NCI-H748 treated with DMSO at 0.1 percent for 48 hours (cell line): ENCODE results near the gene CCDC127.
"Not testable (repeated sequence)": the region's sequence is repeated elsewhere in the genome, so short reads cannot be mapped to it uniquely, and the experiment has no call there.

Experiments used
- DNase-seq: peaks from one replicate; lab custom pipeline; 2025; lab: John Stamatoyannopoulos, UW

Gene CCDC127

DNA sequence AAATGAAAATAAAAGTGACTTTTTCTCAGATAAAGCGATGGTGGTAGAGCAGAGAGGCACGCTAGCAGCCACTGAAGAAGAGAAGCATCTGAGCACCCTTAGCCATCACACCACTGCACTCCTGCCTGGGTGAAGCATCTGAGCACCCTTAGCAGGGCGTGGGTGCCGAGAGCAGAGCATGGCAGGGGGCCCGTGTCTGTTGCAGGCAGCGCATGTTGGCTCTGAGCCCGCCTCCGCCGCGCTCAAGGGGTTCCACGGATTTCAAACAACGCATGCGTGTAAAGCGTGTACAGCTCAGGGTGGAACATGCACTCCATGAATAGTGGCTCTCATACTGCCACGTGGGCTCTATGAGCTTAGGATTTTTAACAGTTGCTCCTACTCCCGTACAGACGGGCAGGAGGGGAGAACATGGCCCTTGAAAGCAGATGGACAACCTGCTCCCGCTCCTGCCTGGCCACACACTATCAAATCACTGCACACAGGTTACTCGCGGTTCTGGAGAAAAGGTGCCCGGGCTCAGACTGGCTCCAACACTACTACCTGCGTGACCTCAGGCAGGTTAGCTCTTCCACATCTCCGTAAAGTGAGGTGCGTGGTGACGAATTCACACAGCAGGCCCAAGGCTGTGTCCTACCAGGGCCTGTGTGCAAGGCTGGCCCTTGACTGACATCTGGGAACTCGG, 14.6 kb downstream of the CCDC127 start:
- DNase-seq: no peak

DNA sequence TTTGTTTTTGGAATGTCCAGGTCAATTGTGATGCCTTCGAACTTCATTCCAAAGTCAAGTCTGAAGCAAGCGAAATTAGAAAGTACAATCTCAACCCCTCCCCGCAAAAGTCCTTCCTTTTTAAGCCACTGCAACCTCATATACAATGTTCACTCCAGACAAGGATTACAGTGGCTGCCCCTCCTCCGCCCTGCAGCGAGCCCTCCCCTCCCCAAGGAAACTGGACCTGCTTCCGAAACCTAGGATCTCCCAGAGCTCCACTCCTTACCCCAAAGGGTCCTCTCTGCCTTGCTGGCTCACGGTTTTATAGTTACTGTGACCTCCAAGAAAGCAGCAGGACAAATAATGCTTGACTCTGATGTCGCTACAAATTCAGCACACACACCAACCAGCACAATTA, 16.3 kb downstream of the CCDC127 start:
- no peak for DNase-seq

DNA sequence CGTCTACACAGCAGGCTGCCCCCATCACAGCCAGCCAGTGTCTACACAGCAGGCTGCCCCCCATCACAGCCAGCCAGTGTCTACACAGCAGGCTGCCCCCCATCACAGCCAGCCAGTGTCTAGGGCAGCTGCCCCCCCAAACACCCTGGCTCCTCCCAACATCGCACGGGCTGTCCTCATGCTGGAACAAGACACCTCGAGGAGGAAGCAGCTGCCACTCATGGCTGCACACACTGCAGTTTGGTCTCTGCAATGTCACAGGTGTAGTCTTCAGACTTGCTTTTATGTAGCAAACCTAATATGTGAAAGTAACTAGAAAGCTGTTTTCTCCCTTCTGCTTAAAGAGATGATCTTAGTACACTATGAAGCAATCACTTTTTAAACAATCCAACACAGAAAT, 17.0 kb downstream of the CCDC127 start:
- no peak for DNase-seq

DNA sequence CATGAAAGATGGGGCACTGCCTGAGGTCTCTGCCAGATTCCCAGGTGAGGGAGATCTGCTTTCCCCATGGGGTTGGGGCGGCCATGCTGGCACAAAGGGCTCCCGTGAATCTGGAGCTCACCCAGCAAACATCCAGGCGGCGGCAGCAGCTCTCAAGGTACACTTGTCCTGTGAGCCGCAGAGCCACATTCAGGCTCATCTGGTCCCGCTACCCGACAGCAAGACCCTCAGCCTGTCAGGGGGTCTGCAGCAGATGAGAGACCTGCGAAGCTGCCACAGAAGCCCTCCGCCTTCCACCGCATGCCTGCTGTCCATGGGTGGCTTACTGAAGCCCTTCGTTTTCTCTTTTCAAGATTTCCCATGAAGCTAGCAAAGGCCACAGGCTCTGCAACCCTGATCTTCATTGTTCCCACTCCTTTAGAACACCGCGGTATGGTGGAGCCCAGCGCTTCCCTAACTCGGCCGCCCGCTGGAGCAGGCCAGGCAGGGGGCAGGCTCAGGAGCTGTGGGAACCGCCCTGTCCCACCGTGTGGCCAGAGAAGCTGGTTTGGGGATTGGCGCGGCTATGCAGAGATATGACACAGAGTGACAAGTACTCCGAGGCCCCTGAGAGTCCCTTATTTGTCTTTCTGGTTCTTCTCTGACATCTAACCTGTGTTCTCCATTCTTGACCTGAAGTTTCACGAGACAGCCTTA, 17.9 kb downstream of the CCDC127 start:
- no peak for DNase-seq

DNA sequence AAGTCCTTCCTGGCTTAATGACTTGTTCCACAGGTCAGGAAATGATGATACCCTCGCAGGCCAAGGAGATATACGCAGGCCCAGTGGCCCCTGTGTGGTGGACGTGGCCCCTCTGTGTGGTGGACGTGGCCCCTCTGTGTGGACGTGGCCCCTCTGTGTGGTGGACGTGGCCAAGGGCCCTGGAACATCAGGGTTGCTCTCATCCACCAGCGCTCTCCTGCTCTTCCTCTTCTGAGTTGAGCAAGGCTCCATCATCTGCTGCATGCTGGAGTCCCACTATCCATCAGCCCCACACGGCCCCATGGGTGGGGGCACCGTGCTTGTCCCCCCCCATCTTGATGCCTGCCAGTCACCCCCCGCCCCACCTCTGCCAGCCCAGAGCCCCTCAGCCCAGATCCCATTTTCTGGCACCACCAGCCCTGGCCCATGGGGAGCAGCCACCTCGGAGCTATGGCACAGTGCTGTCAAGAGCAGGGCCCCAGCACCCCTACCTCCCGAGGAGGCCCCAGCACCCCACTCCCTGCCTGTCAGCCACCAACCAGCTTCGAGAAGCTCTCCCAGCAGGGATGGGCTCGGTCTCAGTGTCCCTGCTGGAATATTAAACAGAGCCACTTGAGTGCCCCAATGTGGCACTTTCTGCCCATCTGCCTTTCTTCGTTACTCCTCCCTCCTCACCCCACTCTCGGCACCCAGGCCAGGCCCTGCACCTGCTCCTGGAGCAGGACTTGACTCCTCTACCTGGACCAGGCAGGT, 18.6 kb downstream of the CCDC127 start:
- no peak for DNase-seq

DNA sequence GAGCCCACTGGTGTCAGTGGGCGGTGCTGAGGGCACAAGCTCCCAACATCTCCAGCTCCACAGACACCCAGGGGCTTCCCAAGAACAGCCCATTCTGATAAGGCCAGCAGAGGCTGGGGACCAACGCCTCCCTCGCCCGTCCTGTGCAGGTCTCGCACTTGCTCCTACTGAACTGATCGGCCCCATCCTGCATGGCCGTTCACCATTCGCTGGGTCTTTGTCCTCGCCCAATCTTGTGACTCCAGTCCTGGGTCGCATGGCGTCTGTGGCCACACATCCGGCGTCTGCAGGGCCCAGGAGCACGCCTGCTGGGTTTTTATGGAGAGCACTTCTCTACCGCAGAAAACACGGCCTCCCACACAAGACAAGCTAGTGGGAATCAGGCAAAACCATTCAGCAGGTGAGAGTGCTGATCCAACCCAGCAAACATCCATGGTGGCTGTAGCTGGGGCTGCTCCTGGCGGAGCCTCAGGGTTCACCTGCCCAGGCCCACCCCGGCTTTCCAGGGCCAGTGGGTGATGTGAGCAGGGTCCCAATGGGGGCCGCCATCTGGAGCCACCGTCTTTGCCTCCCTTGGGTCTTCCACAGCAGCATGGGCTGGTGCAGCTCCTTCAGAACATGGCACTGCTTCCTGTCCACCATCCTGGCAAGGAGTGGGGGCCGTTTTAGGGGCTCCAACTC, 19.3 kb downstream of the CCDC127 start:
- no peak for DNase-seq

DNA sequence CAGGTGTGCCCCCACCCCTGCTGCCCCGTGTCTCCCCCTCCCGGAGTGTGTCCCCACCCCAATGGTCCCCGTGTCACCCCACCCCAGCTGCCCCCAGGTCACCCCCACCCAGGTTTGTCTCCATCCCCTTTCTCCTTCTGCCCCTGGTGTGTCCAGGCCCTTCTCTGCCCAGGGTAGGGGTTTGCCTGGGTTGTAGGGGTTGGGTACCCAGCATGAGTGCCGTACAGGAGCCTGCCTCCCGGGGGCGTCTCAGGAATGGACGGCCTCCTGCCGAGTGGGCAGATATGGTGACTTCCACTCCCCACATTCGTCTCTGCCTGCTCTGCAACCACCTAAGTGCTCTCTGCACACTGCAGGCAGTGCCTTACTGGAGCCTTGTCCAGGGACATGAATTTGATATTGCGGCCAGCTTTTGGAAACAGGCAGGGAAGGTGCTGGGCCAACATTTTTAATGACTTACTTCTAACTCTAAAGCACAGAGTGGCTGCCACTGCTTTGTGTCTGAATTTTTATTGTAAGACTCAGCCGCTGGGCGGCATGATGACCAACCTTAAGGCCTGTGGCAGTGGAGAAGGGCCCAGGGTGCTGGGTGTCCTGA, 20.0 kb downstream of the CCDC127 start:
- DNase-seq: no peak

DNA sequence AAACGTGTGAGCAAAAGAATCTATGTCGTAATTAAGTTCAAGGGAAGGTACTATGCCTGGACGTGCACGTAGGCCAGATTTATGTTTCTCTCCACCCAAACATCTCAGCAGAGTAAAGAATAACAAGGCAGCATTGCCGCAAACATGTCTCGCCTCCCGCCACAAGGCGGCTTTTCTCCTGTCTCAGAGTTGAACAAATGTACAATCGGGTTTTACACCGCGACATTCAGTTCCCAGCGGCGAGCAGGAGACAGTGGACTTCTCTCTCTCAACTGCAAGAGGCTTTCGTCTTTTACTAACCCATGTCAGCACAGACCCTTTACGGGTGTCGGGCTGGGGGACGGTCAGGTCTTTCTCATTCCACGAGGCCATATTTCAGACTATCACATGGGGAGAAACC, 20.9 kb downstream of the CCDC127 start:
- not testable (repeated sequence) for DNase-seq

DNA sequence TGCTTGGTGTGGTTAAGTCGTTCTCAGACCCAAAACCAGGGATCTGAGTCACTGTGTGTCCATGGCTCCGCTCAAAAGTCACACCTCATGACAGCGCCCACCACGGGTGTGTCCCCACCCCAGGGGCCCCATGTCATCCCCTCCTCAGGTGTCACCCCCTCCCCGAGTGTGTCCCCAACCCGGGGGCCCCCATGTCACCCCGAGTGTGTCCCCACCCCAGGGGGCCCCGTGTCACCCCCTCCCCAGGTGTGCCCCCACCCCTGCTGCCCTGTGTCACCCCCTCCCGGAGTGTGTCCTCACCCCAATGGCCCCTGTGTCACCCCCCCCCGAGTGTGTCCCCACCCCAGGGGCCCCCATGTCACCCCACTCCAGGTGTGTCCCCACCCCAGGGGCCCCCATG, 21.6 kb downstream of the CCDC127 start:
- no peak for DNase-seq

DNA sequence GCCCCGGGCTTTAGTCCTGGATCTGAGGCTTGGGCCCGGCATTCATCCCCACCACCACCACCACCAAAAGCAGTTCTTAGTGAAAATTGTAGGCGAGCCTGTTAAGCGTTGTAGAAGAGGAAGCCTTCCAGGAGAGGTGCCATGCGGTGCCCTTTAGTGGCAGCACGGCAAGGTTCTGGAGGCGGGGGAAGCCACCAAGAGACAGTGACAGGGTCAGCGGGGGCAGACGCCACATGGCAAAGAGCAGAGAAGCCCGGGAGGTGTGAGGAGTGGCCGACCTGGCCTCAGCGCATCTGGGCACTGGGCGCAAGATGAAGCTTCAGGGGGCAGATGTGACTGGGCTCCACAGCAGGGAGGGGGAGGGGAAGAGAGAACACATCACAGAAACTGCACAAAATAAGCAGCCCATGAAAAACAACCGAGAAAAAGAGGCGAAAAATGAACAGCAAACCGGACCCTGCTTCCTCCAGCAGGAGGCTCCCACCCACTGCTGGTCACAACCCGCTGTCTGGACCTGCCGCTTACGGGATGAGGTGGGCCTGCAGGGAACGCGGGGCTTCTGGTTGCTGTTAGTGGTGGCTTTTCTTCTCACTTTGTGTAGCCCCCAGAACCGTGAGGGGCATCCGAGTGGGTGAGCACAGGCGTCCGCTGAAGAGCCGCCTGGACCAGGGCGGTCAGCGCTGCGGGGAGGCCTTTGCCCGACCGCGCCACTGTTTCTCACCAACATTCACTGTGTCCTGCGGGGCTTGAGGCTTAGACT, 22.4 kb downstream of the CCDC127 start:
- no peak for DNase-seq

DNA sequence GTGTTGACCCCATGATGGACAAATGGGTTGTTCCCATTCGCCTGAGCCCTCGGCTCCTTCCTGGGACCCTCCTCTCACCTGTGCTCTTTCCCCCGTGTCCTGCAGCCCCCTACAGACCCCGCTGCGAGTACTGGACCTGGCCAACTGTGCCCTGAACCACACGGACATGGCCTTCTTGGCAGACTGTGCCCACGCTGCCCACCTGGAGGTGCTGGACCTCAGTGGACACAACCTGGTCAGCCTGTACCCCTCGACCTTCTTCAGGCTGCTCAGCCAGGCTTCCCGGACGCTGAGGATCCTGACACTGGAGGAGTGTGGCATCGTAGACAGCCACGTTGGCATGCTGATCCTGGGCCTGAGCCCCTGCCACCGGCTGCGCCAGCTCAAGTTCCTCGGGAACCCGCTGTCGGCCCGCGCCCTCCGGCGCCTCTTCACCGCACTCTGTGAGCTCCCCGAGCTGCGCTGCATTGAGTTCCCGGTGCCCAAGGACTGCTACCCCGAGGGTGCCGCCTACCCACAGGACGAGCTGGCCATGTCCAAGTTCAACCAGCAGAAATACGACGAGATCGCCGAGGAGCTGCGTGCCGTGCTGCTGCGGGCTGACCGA, 23.2 kb downstream of the CCDC127 start:
- DNase-seq: no peak

DNA sequence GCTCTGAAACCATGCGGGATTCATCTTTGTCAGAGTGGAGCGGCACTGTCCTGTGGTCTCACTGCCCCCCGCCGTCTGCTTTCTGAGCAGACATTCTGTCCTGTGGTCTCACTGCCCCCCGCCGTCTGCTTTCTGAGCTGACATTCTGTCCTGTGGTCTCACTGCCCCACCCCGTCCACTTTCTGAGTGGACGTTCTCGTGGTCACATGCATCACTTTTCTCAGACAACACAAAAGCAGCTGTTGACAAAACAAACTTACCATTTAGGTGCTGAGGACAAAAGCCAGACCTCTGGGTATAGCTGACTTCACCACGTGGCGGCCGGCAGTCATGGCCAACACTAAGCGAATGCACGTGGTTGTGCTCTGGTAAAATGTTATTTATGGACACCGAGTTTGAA, 23.9 kb downstream of the CCDC127 start:
- no peak for DNase-seq

DNA sequence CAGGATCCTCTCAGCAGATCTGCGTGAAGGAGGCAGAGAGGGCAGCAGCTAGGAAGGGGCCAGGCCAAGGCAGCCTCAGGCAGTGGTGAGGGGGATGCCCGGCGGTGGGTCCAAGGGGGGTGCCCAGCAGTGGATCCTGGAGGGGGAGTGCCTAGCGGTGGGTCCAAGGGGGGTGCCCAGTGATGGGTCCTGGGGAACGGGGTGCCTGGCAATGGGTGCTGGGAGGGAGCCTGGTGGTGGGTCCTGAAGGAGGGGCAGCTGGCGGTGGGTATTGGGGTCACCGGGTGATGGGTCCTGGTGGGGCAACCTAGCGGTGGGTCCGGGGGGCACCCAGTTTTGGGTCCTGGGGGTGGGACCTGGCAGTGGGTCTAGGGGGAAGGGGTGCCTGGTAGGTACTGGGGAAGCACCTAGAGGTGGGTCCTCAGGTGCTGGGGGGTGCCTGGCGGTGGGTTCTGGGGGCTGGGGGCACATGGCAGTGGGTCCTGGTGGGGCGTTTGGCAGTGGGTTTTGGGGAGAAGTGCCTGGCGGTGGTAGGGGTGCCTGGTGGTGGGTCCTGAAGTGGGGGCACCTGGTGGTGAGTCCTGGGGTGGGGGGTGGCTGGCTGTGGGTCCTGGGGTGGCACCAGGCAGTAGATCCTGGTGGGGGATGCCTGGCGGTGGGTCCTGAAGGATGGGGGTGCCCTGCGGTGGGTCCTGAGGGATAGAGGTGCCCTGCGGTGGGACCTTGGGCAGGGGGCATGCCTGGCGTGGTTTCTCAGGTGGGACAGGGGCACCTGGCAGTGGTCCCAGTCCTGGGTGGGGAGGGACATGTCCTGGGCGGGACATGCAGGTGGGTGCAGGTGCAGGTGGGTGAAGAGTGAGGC, 24.8 kb downstream of the CCDC127 start:
- DNase-seq: no peak

DNA sequence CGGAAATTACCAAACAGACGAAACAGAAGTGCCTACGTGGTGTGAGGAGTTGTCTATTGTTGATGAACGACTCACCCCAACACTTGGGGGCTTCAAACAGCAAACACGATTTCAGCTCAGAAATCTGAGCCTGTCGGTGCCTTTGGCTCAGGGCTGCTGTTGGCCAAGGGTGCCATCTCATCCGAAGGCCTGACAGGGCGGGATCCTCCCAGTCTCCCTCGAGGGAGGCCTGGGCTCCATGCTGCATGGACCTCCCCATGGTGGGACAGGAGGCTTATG, 25.3 kb downstream of the CCDC127 start:
- DNase-seq: no peak

DNA sequence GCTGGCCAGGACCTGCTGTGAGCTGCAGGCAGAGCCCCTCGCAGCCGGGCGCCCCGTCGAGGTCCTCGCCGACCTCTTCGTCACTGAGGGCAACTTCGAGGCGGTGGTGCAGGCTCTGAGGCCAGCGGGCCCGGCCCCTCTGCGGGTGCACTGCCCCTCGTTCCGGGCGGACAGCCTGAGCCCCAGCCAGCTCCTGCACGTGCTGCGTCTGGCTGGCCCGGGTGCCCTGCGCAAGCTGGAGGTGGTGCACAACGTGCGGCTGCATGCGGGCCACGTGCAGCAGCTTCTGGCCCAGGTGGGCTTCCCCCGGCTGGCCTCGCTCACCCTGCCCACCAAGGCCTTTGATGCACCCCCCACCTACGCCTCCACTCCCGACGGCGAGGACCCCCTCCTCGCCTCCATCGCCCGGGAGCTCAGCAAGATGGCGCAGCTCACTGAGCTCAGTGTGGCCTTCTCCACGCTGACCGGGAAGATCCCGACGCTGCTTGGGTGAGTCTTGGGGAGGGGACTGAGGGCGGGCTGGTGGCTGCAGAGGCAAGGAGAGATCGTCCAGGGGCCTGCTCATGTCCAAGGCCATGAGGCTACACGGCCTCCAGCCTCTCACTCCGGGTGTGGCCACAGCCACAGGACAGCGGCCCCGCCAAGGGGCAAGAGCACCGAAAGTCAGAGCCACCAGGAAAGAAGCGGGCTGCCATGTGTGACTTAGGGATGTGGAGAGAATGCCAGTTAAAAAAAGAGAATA, 25.8 kb downstream of the CCDC127 start:
- DNase-seq: no peak

DNA sequence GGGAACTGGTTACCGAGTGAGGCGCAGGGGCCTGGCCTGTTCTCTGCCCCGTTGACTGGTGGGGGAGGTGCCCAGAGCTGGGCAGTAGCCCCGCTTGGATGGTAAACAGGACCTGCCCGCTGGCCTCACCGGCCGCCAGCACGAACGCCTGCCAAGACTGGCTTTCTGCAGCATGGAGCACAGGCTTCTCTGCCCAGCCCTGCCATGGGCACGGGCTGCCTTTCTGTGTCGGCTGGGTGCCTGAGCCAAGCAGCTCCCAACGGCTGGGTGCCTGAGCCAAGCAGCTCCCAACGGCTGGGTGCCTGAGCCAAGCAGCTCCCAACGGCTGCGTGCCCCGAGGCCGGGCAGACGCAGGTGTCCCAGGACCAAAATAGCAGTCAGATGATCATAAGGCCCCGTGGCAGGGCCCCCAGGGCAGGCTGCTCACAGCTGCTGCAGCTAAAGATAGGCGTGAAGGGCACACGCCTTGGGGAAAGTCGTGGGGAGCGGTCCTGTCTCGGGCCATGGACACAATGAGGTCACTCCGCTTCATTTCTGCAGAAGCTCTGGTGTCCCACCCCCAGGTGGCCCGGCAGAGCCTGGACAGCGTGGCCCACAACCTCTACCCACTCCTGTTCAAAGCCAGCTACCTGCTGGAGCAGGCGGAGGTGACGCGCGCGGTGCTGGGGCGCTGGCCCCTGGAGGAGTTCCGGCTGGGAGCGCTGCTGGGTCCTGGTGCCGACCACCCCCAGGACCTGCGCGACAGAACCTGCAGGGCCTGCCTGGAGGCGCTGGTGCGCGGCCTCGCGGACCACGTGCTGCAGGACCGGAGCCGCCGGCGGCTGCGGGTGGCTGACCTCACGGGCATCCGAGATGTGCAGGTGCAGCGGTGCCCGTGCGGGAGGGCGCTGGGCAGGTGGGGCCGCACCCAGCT, 26.7 kb downstream of the CCDC127 start, which contains the start of gene LRRC14B:
Gene LRRC14B, plus strand, starts transcription at position 460 of the 913 bp plus-strand sequence. Its CDS starts 44 bp downstream, at position 504.
- DNase-seq: no peak

DNA sequence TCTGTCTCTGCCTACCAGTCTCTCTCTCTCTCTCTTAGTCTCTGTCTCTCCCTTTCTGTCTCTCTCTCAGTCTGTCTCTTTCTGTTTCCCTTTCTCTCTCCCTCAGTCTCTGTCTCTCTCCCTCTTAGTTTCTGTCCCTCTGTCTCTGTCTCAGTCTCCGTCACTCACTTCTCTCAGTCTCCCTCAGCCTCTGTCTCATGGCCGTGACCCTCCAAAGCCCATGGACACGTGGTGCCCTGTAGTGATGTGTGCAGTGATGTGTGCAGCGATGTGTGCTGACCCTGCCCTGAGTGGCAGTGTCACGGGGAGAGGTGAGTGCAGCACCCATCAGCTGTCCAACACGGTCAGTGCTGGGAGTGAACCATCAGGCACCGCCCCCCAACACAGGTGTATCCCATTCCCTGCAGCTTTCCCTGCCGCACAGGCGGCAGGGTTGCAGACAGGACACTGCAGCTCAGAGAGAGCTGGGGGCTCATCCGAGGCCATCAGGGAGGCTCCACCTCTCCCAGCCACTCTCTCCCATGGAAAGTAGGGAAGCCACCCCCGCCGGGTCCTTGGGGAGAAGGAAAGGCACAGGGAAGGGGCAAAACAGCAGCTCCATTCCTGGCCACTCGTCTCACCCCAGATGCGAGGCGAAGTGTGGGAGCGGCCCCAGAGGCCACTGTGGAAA, 27.5 kb downstream of the CCDC127 start:
- DNase-seq: no peak

DNA sequence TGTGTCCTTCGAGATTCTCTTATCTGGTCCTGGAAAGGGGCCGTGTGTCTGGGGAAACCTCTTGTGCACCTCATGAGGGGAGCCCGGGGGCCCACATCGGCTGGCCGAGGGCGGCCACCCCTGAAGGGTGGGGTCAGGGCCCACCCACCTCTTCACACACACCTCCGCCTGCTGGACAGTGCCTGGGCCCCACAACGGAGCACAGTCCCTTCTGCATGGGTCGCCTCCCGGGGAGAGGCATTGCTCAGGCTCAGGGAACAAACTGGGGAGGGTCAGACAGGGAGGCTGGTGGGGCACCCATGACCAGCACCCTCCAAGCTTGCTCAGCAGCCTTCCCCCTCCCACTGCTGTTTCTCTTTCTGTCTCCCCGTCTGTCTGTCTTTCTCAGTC, 28.0 kb downstream of the CCDC127 start:
- DNase-seq: no peak
